IMR-90 (cell line): Measurements from ENCODE around the gene RAPGEF3. TPM values are rescaled to one million over a fixed set of nuclear protein-coding genes. Genes with fewer than 3 reads are reported as not detected.

ENCODE experiments used
- ATAC-seq: fragments of 200-7000 bp; cut with Tn5 transposase; 2 replicates; pipeline ENCODE4 v1.9.1; 2020; ENCODE audit warnings: low read depth, mild to moderate bottlenecking, moderate library complexity
- BruUV-seq: library from RNA; stranded (reverse); fragments of 400-500 nt; replicated peaks from 2 replicates; lab custom pipeline; 2021; lab: Mats Ljungman, UMichigan
- CTCF ChIA-PET: fragments of 300-600 bp; formaldehyde crosslinking; extraction: SDS; loops from one replicate; lab custom pipeline; 2021; ENCODE audit warnings: antibody characterized with exemption; lab: Yijun Ruan, JAX
- POLR2A ChIA-PET: fragments of 300-600 bp; sonication (Branson Sonifier 250); formaldehyde crosslinking; loops from one replicate; lab custom pipeline; 2022; ENCODE audit warnings: antibody characterized with exemption; ENCODE audit not compliant: unreplicated experiment; lab: Charles Lee
- DNase-seq: peaks from one replicate; pipeline ENCODE4 v3.0.0; 2013
- H2AFZ ChIP-seq: replicated peaks from 2 replicates; pipeline ENCODE3; 2013; ENCODE audit warnings: low read length, mild to moderate bottlenecking; ENCODE audit not compliant: poor library complexity
- H2AK5ac ChIP-seq: 2 replicates; pipeline ENCODE4 v1.6.1; 2013; ENCODE audit warnings: low read depth, low read length, inconsistent platforms
- H2AK9ac ChIP-seq: replicated peaks from 2 replicates; pipeline ENCODE3; 2013; ENCODE audit warnings: mild to moderate bottlenecking, low read depth, low read length, moderate library complexity; ENCODE audit not compliant: poor library complexity
- H2BK120ac ChIP-seq: 2 replicates; pipeline ENCODE4 v1.6.1; 2013; ENCODE audit warnings: low read depth, low read length, inconsistent platforms
- H2BK15ac ChIP-seq: 3 replicates; pipeline ENCODE4 v1.6.1; 2013; ENCODE audit warnings: low read depth, low read length, inconsistent platforms
- H2BK20ac ChIP-seq: 2 replicates; pipeline ENCODE4 v1.6.1; 2013; ENCODE audit warnings: low read depth, mild to moderate bottlenecking, inconsistent platforms, low read length, moderate library complexity
- H2BK5ac ChIP-seq: 2 replicates; pipeline ENCODE4 v1.6.1; 2013; ENCODE audit warnings: mild to moderate bottlenecking, low read depth, low read length, inconsistent platforms; ENCODE audit not compliant: poor library complexity, severe bottlenecking
- H3K14ac ChIP-seq: replicated peaks from 2 replicates; pipeline ENCODE4 v1.6.1; 2013; ENCODE audit warnings: low read depth, low read length, inconsistent platforms
- H3K18ac ChIP-seq: 2 replicates; pipeline ENCODE4 v1.6.1; 2013; ENCODE audit warnings: low read depth, low read length, control low read depth
- H3K23ac ChIP-seq: 2 replicates; pipeline ENCODE4 v1.6.1; 2013; ENCODE audit warnings: low read depth, low read length, inconsistent platforms
- H3K27ac ChIP-seq: 2 replicates; pipeline ENCODE4 v1.5.1; 2013; ENCODE audit warnings: mild to moderate bottlenecking, control low read depth, low read length; ENCODE audit not compliant: insufficient read depth
- H3K27me3 ChIP-seq: 2 replicates; pipeline ENCODE4 v1.6.1; 2013; ENCODE audit warnings: low read length; ENCODE audit not compliant: control insufficient read depth, insufficient read depth
- H3K36me3 ChIP-seq: 2 replicates; pipeline ENCODE4 v1.6.1; 2013; ENCODE audit warnings: low read length, mixed read lengths; ENCODE audit not compliant: control insufficient read depth, insufficient read depth
- H3K4ac ChIP-seq: 2 replicates; pipeline ENCODE4 v1.6.1; 2013; ENCODE audit warnings: low read depth, low read length, inconsistent platforms
- H3K4me1 ChIP-seq: 2 replicates; pipeline ENCODE4 v1.6.1; 2013; ENCODE audit warnings: low read length, mixed read lengths; ENCODE audit not compliant: control insufficient read depth, insufficient read depth
- H3K4me2 ChIP-seq: 2 replicates; pipeline ENCODE4 v1.6.1; 2013; ENCODE audit warnings: low read depth, mild to moderate bottlenecking, control low read depth, low read length, moderate library complexity
- H3K4me3 ChIP-seq: 2 replicates; pipeline ENCODE4 v1.5.1; 2013; ENCODE audit warnings: low read depth, mild to moderate bottlenecking, control low read depth, low read length, moderate library complexity; ENCODE audit not compliant: insufficient read depth
- H3K56ac ChIP-seq: 2 replicates; pipeline ENCODE4 v1.6.1; 2013; ENCODE audit warnings: low read length, inconsistent platforms; ENCODE audit not compliant: insufficient read depth; ENCODE audit errors: extremely low read depth
- H3K79me1 ChIP-seq, 2 experiments: 2 replicates each; pipeline ENCODE4 v1.6.1; 2013; ENCODE audit warnings: low read length in 2 of 2, inconsistent platforms in 1 of 2, low read depth in 1 of 2
- H3K9ac ChIP-seq: 2 replicates; pipeline ENCODE4 v1.6.1; 2013; ENCODE audit warnings: low read depth, low read length, control low read depth
- H3K9me1 ChIP-seq: 2 replicates; pipeline ENCODE4 v1.6.1; 2013; ENCODE audit warnings: low read length, inconsistent platforms; ENCODE audit not compliant: insufficient read depth
- H3K9me3 ChIP-seq: 2 replicates; pipeline ENCODE4 v1.6.1; 2013; ENCODE audit warnings: low read length; ENCODE audit not compliant: control insufficient read depth, insufficient read depth
- H4K20me1 ChIP-seq: 2 replicates; pipeline ENCODE4 v1.6.1; 2013; ENCODE audit warnings: low read length, inconsistent platforms; ENCODE audit not compliant: insufficient read depth
- H4K5ac ChIP-seq: 2 replicates; pipeline ENCODE4 v1.6.1; 2013; ENCODE audit warnings: mild to moderate bottlenecking, low read depth, low read length, control low read depth
- H4K8ac ChIP-seq, 2 experiments: 2 replicates each; pipeline ENCODE4 v1.6.1; 2013; ENCODE audit warnings: low read depth in 2 of 2, low read length in 2 of 2, control low read depth in 1 of 2, inconsistent platforms in 1 of 2
- H4K91ac ChIP-seq: 2 replicates; pipeline ENCODE4 v1.6.1; 2013; ENCODE audit warnings: low read depth, low read length, inconsistent platforms; ENCODE audit not compliant: insufficient read depth
- CEBPB ChIP-seq: IDR thresholded peaks from 2 replicates; pipeline ENCODE4 v1.6.1; 2012; ENCODE audit warnings: low read depth, low read length, improper control_type of control experiment
- MXI1 ChIP-seq: IDR thresholded peaks from 2 replicates; pipeline ENCODE4 v1.6.1; 2012; ENCODE audit warnings: low read depth, mild to moderate bottlenecking, low read length, moderate library complexity, borderline replicate concordance
- POLR2A ChIP-seq: IDR thresholded peaks from 2 replicates; pipeline ENCODE4 v1.6.1; 2012; ENCODE audit warnings: mild to moderate bottlenecking, low read depth, low read length
- WGBS, 2 experiments: methylation state at CpG; one replicate each; pipeline versions ENCODE4 v1.1.5 to v1.1.7; 2013; ENCODE audit warnings: missing lambda C conversion rate in 2 of 2; ENCODE audit not compliant: insufficient read length in 1 of 2; ENCODE audit errors: extremely low coverage in 2 of 2; 5-methylcytosine and 5-hydroxymethylcytosine counted together
- dilution Hi-C: fragments of 300-500 bp; cut with HindIII; formaldehyde crosslinking; loops from one replicate; pipeline ENCODE4 v1.14.3; 2018; ENCODE audit warnings: low sequenced_read_pairs; ENCODE audit not compliant: unreplicated experiment
- in situ Hi-C: fragments of 300-500 bp; cut with MboI; formaldehyde crosslinking; loops from 3 replicates; pipeline ENCODE4 v1.14.3; 2019; ENCODE audit warnings: low sequenced_read_pairs, inconsistent platforms, mixed read lengths
- intact Hi-C: fragments of 100-400 bp; cut with micrococcal nuclease; formaldehyde crosslinking; loops from 2 replicates; pipeline ENCODE4 v1.10.0; 2022
- polyA plus RNA-seq, 3 experiments: library from polyadenylated mRNA; depleted of rRNA; stranded (reverse); fragments of >200 nt; gene quantifications; 2 replicates each; pipeline ENCODE4 v1.2.3, GENCODE V29; 2012; ENCODE audit warnings: low replicate concordance in 1 of 3
- total RNA-seq: library from RNA; depleted of rRNA; stranded (reverse); fragments of >200 nt; gene quantifications from 2 replicates; pipeline ENCODE4 v1.2.3, GENCODE V29; 2012
- TF ChIP-seq, protein P1 (sequence below): fragments of 150-350 bp; IDR thresholded peaks from 2 replicates; pipeline ENCODE4 v1.6.1; 2017; ENCODE audit warnings: mild to moderate bottlenecking, antibody characterized with exemption, low read length, low read depth

Gene RAPGEF3
- total and polyA plus RNA-seq, 2 of the 4 experiments (the other 2 are of a cell fraction): 1.3 to 2.0 TPM

- Histone ChIP-seq H3K27me3 (no peaks in the 10 kb centered on the region), H3K4me1 (no peaks in the 10 kb centered on the region), H3K9me3 (no peaks in the 10 kb centered on the region), H3K36me3 (peaks cover 89% of the 10 kb centered on the region), H2BK20ac (no peak overlapping the region), H2BK15ac (no peak overlapping the region), H2BK120ac (no peak overlapping the region), H3K4me3 (no peak overlapping the region), H3K56ac (no peak overlapping the region), H3K9ac (no peak overlapping the region), H2AFZ (no peak overlapping the region), H3K9me1 (no peaks in the 10 kb centered on the region), H3K18ac (no peak overlapping the region), H3K4me2 (no peak overlapping the region), H2BK5ac (no peak overlapping the region), H4K20me1 (peaks cover 15% of the 10 kb centered on the region; the same call in 1 of the 2 replicates), H3K14ac (no peak overlapping the region), H3K79me1 (peaks cover 0 to 36% of the 10 kb centered on the region in 2 experiments), H2AK9ac (no peak overlapping the region), H3K23ac (no peak overlapping the region), H4K91ac (no peak overlapping the region), H3K27ac (no peak overlapping the region), H4K8ac (no peak overlapping the region), H2AK5ac (no peak overlapping the region), H4K5ac (no peak overlapping the region), H3K4ac (no peak overlapping the region)
- CTCF ChIA-PET: interaction anchor here (1.0 kb wide), 1 partner anchor 18 kb away, joined by 4 read pairs; no protein-coding TSS in a partner anchor
- in situ Hi-C loops: loop anchor here (5.0 kb wide), 1 partner anchor 37 kb away; no protein-coding TSS in a partner anchor
- no TSS peak for BruUV-seq
- no peak for TF ChIP-seq MXI1
- no peak for TF ChIP-seq CEBPB
- no peak for TF ChIP-seq POLR2A
- TF ChIP-seq, protein P1, sequence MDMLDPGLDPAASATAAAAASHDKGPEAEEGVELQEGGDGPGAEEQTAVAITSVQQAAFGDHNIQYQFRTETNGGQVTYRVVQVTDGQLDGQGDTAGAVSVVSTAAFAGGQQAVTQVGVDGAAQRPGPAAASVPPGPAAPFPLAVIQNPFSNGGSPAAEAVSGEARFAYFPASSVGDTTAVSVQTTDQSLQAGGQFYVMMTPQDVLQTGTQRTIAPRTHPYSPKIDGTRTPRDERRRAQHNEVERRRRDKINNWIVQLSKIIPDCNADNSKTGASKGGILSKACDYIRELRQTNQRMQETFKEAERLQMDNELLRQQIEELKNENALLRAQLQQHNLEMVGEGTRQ: no peak
- 90% methylated on average over 10 of the region's 22 CpGs; no CpG with 5 or more reads in 1 of the 2 experiments for WGBS, 2 experiments
- POLR2A ChIA-PET: no interaction called here
- DNase-seq (no peak), ATAC-seq (no peak)
- dilution Hi-C loops: loop anchor here (10.0 kb wide), 1 partner anchor 55 kb away; no protein-coding TSS in a partner anchor
- intact Hi-C loops: no loop called here
Measured at GRCh38 chr12:47789712-47790489, 31.2 kb upstream of the RAPGEF3 start.
